ENCODE results near the gene C9orf43.
"Not testable (repeated sequence)": the region's sequence is repeated elsewhere in the genome, so short reads cannot be mapped to it uniquely, and the experiment has no call there.

The C9orf43 gene, protein sequence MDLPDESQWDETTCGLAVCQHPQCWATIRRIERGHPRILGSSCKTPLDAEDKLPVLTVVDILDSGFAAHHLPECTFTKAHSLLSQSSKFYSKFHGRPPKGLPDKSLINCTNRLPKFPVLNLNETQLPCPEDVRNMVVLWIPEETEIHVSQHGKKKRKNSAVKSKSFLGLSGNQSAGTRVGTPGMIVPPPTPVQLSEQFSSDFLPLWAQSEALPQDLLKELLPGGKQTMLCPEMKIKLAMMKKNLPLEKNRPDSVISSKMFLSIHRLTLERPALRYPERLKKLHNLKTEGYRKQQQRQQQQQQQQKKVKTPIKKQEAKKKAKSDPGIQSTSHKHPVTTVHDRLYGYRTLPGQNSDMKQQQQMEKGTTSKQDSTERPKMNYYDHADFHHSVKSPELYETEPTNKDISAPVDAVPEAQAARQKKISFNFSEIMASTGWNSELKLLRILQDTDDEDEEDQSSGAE

GRCh38 chr9:113410207-113410864 lies at the start of gene C9orf43, which contains the start of gene POLE3:
C9orf43 (plus strand) TSS chr9:113410747; CDS start chr9:113413494, 2,747 bp downstream.
POLE3 (minus strand) TSS chr9:113410675; CDS start chr9:113410293, 382 bp downstream.
- TF ChIP-seq POLR2A (IDR thresholded peaks at IDR 0.05; ENCODE audit: low read depth, low read length) = peak; percentile 55
- FAIRE-seq (peak; percentile 79), DNase-seq (ENCODE audit: insufficient read length, low spot score) (peak; percentile 84)

GRCh38 chr9:113361304-113362018 lies 49.1 kb upstream of the C9orf43 start:
- DNase-seq (ENCODE audit: insufficient read length, low spot score) = no peak
- TF ChIP-seq POLR2A (IDR thresholded peaks at IDR 0.05; ENCODE audit: low read depth, low read length) = no peak
- peak; percentile 53 for FAIRE-seq

GRCh38 chr9:113363336-113363735 lies 47.2 kb upstream of the C9orf43 start:
- DNase-seq (ENCODE audit: insufficient read length, low spot score) (no peak), FAIRE-seq (no peak)
- no peak for TF ChIP-seq POLR2A (IDR thresholded peaks at IDR 0.05; ENCODE audit: low read depth, low read length)

GRCh38 chr9:113364951-113365350 lies 45.6 kb upstream of the C9orf43 start:
- FAIRE-seq (no peak), DNase-seq (ENCODE audit: insufficient read length, low spot score) (no peak)
- TF ChIP-seq POLR2A (IDR thresholded peaks at IDR 0.05; ENCODE audit: low read depth, low read length) = no peak

DNA sequence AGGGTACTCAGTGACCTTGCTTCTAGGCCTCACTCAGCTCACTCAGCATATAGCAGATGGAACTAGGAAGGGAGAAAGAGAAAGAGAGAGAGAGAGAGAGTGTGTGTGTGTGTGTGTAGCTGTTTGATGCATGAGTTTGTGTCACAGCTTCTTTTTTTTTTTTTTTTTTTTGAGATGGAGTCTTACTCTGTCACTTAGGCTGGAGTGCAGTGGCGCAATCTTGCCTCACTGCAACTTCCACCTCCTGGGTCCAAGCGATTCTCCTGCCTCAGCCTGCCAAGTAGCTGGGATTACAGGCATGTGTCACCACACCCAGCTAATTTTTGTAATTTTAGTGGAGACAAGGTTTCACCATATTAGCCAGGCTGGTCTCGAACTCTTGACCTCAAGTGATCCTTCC lies 44.9 kb upstream of the C9orf43 start:
- FAIRE-seq; DNase-seq (ENCODE audit: insufficient read length, low spot score): not testable (repeated sequence)

DNA sequence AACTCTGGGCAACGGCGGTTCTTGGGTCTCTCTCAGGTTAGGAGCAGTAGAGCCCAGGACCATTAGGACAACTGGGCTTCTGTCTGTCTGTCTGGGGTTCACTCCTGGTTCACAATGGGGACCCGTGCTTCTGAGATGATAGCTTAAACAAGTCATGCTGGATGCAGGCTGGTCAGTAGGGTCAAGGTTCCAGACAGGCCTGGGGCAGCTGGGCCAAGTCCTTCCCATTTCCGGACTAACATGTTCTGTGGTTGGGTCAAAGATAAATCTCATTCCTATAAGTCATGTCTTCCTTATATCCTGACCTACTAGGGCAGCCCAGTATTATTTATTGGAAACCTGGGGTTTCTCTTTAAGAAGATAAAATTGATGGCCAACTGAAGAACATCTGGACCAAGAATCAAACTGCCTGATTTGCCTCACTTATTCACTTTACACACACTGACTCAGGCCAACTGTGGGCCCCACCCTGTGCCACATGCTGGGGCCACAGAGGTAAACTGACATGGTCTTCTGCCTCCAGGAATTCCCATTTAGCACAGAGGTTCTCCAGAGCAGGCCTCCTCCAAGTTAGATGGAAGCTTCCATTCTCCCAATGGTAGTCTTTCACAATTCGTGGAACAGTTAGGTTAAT lies 42.1 kb upstream of the C9orf43 start:
- DNase-seq (ENCODE audit: insufficient read length, low spot score) (no peak), FAIRE-seq (no peak)
- TF ChIP-seq POLR2A (IDR thresholded peaks at IDR 0.05; ENCODE audit: low read depth, low read length) = no peak

DNA sequence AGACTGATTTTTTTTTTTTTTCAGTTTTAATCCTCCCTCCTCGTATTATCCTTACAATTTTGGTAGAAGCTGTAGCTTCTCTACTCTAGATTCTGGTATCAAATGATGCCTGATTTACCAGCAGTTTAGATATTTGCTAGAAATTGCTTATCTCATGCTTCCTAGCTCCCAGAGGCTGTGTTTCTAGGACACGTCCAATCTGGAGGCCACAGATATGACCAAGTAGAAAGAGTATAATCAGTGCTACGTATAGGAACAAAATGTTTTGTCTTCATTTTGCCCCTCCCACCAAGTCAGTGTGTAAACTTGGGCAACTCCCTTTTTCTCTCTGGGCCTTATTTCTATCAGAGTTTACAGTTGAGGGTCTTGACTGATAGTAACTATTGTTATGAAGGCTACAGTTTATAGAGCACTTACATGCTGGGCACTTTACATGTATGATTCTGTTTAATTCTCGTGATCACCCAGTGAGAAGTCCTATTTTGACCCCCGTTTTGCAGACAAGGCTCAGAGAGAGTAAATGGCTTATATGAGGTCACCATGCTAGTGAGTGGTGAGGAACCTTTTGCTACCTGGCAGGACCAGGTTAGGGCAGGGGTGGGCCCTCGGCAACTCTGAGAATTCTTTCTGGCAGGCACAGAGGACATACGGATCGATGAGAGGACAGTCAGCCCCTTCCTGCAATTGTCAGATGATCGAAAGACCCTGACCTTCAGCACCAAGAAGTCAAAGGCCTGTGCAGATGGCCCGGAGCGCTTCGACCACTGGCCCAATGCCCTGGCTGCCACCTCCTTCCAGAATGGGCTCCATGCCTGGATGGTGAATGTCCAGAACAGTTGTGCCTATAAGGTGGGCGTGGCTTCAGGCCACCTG lies 41.3 kb upstream of the C9orf43 start:
- FAIRE-seq = no peak
- TF ChIP-seq POLR2A (IDR thresholded peaks at IDR 0.05; ENCODE audit: low read depth, low read length) = no peak

GRCh38 chr9:113369855-113370140 lies 40.7 kb upstream of the C9orf43 start:
- DNase-seq (ENCODE audit: insufficient read length, low spot score) (no peak), FAIRE-seq (no peak)
- no peak for TF ChIP-seq POLR2A (IDR thresholded peaks at IDR 0.05; ENCODE audit: low read depth, low read length)

More for the DNA sequence above, 41.3 kb upstream of the C9orf43 start:
- DNase-seq (ENCODE audit: insufficient read length, low spot score) = no peak

- DNase-seq (ENCODE audit: insufficient read length, low spot score) (no peak), FAIRE-seq (no peak)
- TF ChIP-seq POLR2A (IDR thresholded peaks at IDR 0.05; ENCODE audit: low read depth, low read length) = no peak
Observed at GRCh38 chr9:113370806-113371325, 39.7 kb upstream of the C9orf43 start.

DNA sequence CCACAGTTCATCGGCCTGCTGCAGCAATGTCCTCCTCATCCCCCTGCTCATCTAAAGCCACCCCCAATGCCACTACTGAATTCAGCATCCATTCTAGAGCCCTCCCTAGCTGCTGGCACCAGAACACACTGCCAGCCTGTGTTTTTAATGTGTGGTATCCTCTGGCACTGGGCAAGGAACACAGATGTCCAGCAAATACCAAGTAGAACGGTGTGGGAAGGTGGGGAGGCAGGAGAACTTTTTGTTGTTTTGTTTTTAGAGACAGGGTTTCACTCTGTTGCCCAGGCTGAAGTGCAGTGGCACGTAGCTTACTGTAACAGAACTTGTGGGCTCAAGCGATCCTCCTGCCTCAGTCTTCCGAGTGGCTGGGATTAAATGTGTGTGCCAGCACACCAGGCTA lies 38.5 kb upstream of the C9orf43 start:
- no peak for TF ChIP-seq POLR2A (IDR thresholded peaks at IDR 0.05; ENCODE audit: low read depth, low read length)
- no peak for FAIRE-seq
- no peak for DNase-seq (ENCODE audit: insufficient read length, low spot score)

- FAIRE-seq (no peak), DNase-seq (ENCODE audit: insufficient read length, low spot score) (no peak)
Observed at GRCh38 chr9:113373256-113373655, 37.3 kb upstream of the C9orf43 start.

GRCh38 chr9:113373676-113374392 lies 36.7 kb upstream of the C9orf43 start:
- DNase-seq (ENCODE audit: insufficient read length, low spot score) (no peak), FAIRE-seq (no peak)
- TF ChIP-seq POLR2A (IDR thresholded peaks at IDR 0.05; ENCODE audit: low read depth, low read length) = no peak

More at GRCh38 chr9:113373256-113373655, 37.3 kb upstream of the C9orf43 start:
- TF ChIP-seq POLR2A (IDR thresholded peaks at IDR 0.05; ENCODE audit: low read depth, low read length) = no peak
